NT2/D1 (cell line): ENCODE data around the gene UBE2Z.

Experiments
- DNase-seq: peaks from one replicate; pipeline ENCODE4 v3.0.0-alpha.2; 2011; ENCODE audit warnings: low read depth, low spot score
- H3K27me3 ChIP-seq: 2 replicates; pipeline ENCODE4 v1.6.0; 2011; ENCODE audit warnings: mild to moderate bottlenecking; ENCODE audit not compliant: insufficient read length, insufficient read depth
- H3K36me3 ChIP-seq: 2 replicates; pipeline ENCODE4 v1.6.1; 2011; ENCODE audit warnings: mild to moderate bottlenecking, low read length, mixed read lengths; ENCODE audit not compliant: insufficient read depth, insufficient read length
- H3K4me1 ChIP-seq: 2 replicates; pipeline ENCODE4 v1.5.1; 2011; ENCODE audit not compliant: insufficient read depth, insufficient read length
- H3K4me3 ChIP-seq: 2 replicates; pipeline ENCODE4 v1.5.1; 2011; ENCODE audit warnings: low read depth; ENCODE audit not compliant: insufficient read length
- H3K9ac ChIP-seq: 2 replicates; pipeline ENCODE4 v1.6.0; 2011; ENCODE audit warnings: low read depth; ENCODE audit not compliant: insufficient read length
- H3K9me3 ChIP-seq: 2 replicates; pipeline ENCODE4 v1.5.1; 2011; ENCODE audit warnings: mild to moderate bottlenecking, low read length; ENCODE audit not compliant: insufficient read depth
- SUZ12 ChIP-seq: IDR thresholded peaks from 2 replicates; pipeline ENCODE4 v1.6.1; 2011; ENCODE audit not compliant: insufficient read length, insufficient read depth; ENCODE audit errors: extremely low read depth
- YY1 ChIP-seq: IDR thresholded peaks from 2 replicates; pipeline ENCODE4 v1.6.1; 2011; ENCODE audit not compliant: insufficient read length, insufficient read depth
- ZNF274 ChIP-seq: IDR thresholded peaks from 2 replicates; pipeline ENCODE4 v1.6.1; 2011; ENCODE audit warnings: mild to moderate bottlenecking, low read depth, low read length

Gene UBE2Z

GRCh38 chr17:48925251-48925990 is 17.2 kb downstream of the UBE2Z start:
- no peak for DNase-seq
- Histone ChIP-seq H3K36me3 (peaks cover 94% of the 10 kb centered on the region), H3K4me1 (no peaks in the 10 kb centered on the region), H3K9ac (no peak overlapping the region), H3K4me3 (no peak overlapping the region), H3K9me3 (no peaks in the 10 kb centered on the region), H3K27me3 (no peaks in the 10 kb centered on the region)
- no peak for TF ChIP-seq SUZ12
- no peak for TF ChIP-seq YY1
- TF ChIP-seq ZNF274, result no peak

- H3K9ac ChIP-seq, result no peak overlapping the region
These were observed 17.8 kb downstream of the UBE2Z start for GRCh38 chr17:48925991-48926342.

DNA sequence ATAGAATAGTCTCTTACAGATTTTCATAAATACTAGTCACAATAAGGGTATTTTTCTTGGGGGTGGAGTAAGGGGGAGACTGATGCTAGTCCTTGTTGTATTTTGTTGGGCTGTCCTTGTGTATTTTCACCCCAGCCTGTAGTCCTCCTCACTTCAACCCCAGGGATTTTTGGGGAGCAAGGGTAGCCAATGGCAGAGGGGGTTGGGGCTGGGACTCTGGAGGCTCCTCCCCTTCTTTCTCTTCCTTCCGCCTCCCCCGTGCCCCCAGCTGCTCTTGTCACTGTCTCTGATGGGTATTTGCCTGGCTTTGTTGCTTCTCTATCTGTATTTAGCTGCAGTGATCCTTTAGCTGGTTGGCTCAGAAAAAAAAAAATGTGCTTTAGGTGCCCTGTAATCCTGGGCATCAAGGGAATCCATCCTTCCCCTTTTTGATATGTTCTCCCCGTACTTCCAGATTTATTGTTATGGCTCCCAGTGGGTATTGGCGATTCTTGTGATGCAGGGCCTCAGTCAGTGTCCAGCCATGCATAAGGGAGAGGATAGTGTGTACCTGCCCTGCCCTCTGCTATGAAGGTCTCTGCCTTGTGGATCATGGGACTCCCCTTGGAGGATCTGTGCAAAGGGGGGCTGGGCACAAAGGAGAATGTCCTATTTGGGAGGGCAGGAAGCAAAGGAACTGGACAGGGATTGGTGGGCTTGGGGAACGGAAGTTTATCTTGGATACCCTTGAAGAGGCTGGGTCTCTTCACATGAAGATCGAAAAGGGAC is 20.0 kb downstream of the UBE2Z start:
- no peaks in the 10 kb centered on the region for H3K4me1 ChIP-seq
- DNase-seq, result no peak
- no peaks in the 10 kb centered on the region for H3K9me3 ChIP-seq
- TF ChIP-seq YY1 (no peak), ZNF274 (no peak), SUZ12 (no peak)
- no peak overlapping the region for H3K4me3 ChIP-seq
- no peak overlapping the region for H3K9ac ChIP-seq
- peaks cover 95% of the 10 kb centered on the region for H3K36me3 ChIP-seq
- no peaks in the 10 kb centered on the region for H3K27me3 ChIP-seq

More at GRCh38 chr17:48925991-48926342, 17.8 kb downstream of the UBE2Z start:
- Histone ChIP-seq H3K4me1 (no peaks in the 10 kb centered on the region), H3K4me3 (no peak overlapping the region), H3K9me3 (no peaks in the 10 kb centered on the region), H3K27me3 (no peaks in the 10 kb centered on the region), H3K36me3 (peaks cover 94% of the 10 kb centered on the region)
- DNase-seq, result no peak
- no peak for TF ChIP-seq ZNF274

- Histone ChIP-seq H3K9ac (no peak overlapping the region), H3K36me3 (peaks cover 95% of the 10 kb centered on the region), H3K4me3 (no peak overlapping the region), H3K9me3 (no peaks in the 10 kb centered on the region), H3K4me1 (no peaks in the 10 kb centered on the region), H3K27me3 (no peaks in the 10 kb centered on the region)
- TF ChIP-seq YY1, result no peak
- TF ChIP-seq ZNF274, result no peak
- no peak for TF ChIP-seq SUZ12
- no peak for DNase-seq
These were observed 20.9 kb downstream of the UBE2Z start for GRCh38 chr17:48928876-48929811.

DNA sequence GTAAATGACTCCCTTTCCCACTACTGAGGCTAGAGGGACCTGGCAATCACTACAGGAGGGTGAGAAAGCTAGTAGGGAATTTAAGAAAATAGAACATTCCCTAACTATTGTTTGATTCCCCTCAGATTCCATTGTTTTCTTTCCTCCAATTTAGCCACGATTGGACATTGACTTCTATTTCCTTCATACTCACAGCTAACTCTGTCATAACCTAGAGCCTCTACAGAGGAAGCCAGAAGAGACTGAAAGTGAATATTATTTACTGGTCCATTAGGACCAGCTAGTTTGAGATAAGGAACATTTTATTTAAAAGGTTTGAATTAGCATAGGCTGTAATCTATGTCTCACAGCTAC is 21.6 kb downstream of the UBE2Z start:
- Histone ChIP-seq H3K9me3 (no peaks in the 10 kb centered on the region), H3K36me3 (peaks cover 96% of the 10 kb centered on the region), H3K4me1 (no peaks in the 10 kb centered on the region), H3K27me3 (no peaks in the 10 kb centered on the region), H3K9ac (no peak overlapping the region), H3K4me3 (no peak overlapping the region)
- TF ChIP-seq YY1 (no peak), ZNF274 (no peak)
- no peak for DNase-seq

DNA sequence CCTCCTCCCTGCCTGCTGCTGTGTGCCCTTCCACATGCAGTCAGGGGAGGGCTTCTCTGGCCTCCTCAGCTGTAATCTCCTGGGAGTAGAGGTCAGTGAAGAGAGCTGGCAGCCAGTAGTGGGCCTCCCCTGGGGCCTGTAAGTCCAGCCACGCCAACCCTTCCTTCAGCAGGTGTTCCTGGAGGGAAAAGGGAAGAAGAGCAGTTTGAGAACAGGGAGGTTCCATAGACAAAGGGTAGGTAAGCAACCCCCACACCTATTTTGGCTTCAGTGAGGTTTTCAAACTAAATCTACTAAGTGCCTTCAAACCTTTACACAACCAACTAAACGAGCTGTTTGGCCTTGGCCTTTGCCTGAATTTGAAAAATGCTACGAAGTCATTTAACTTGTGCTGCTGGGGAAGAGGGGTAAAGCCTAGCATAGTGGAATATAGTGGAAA is 22.2 kb downstream of the UBE2Z start:
- no peaks in the 10 kb centered on the region for H3K9me3 ChIP-seq
- DNase-seq, result no peak
- TF ChIP-seq SUZ12, result no peak
- TF ChIP-seq YY1, result no peak
- H3K27me3 ChIP-seq, result no peaks in the 10 kb centered on the region
- H3K4me3 ChIP-seq, result no peak overlapping the region
- H3K4me1 ChIP-seq, result no peaks in the 10 kb centered on the region
- peaks cover 94% of the 10 kb centered on the region for H3K36me3 ChIP-seq
- H3K9ac ChIP-seq, result no peak overlapping the region

- no peaks in the 10 kb centered on the region for H3K9me3 ChIP-seq
- TF ChIP-seq YY1 (no peak), ZNF274 (no peak), SUZ12 (no peak)
- no peak for DNase-seq
- peaks cover 91% of the 10 kb centered on the region for H3K36me3 ChIP-seq
- H3K9ac ChIP-seq, result no peak overlapping the region
- no peak overlapping the region for H3K4me3 ChIP-seq
- no peaks in the 10 kb centered on the region for H3K27me3 ChIP-seq
- no peaks in the 10 kb centered on the region for H3K4me1 ChIP-seq
These were observed 24.8 kb downstream of the UBE2Z start for GRCh38 chr17:48933035-48933434.
